ENCODE results near the gene GFOD1. TPM values are rescaled to one million over a fixed set of nuclear protein-coding genes. Genes with fewer than 3 reads are reported as not detected.

Gene GFOD1
- total and polyA plus RNA-seq, 2 of the 4 experiments (the other 2 are of a cell fraction) = 1.8 to 3.4 TPM

GRCh38 chr6:13484827-13485226 is 2.6 kb downstream of the GFOD1 start:
- Histone ChIP-seq H4K20me1 (ENCODE audit: insufficient read depth, low read length) (no peaks in the 10 kb centered on the region; the same call in 1 of the 2 replicates), H2BK15ac (ENCODE audit: low read depth, low read length) (no peak overlapping the region), H2AK9ac (replicated peaks; ENCODE audit: low read depth, low read length, poor library complexity) (no peak overlapping the region), H3K27me3 (ENCODE audit: control insufficient read depth, insufficient read depth, low read length) (no peaks in the 10 kb centered on the region), H3K9me3 (ENCODE audit: control insufficient read depth, insufficient read depth, low read length) (no peaks in the 10 kb centered on the region), H3K4me3 (ENCODE audit: insufficient read depth, low read depth, low read length) (no peak overlapping the region), H3K56ac (ENCODE audit: extremely low read depth, insufficient read depth, low read length) (no peak overlapping the region), H2BK5ac (ENCODE audit: low read depth, low read length, poor library complexity, severe bottlenecking) (no peak overlapping the region), H3K18ac (ENCODE audit: low read depth, low read length) (no peak overlapping the region), H4K5ac (ENCODE audit: low read depth, low read length) (no peak overlapping the region; the same call in 1 of the 2 replicates), H3K4me2 (ENCODE audit: low read depth, low read length) (no peak overlapping the region), H4K8ac (ENCODE audit: low read depth in 2 of 2, low read length in 2 of 2) (no peak overlapping the region), H3K23ac (ENCODE audit: low read depth, low read length) (no peak overlapping the region), H3K27ac (ENCODE audit: insufficient read depth, low read length) (no peak overlapping the region), H4K91ac (ENCODE audit: insufficient read depth, low read depth, low read length) (no peak overlapping the region), H3K79me1 (ENCODE audit: low read depth in 1 of 2, low read length in 2 of 2) (peaks cover 6 to 56% of the 10 kb centered on the region in 2 experiments), H3K14ac (replicated peaks; ENCODE audit: low read depth, low read length) (no peak overlapping the region), H3K36me3 (ENCODE audit: control insufficient read depth, insufficient read depth, low read length) (no peaks in the 10 kb centered on the region), H3K9me1 (ENCODE audit: insufficient read depth, low read length) (peaks cover 8% of the 10 kb centered on the region), H2BK20ac (ENCODE audit: low read depth, low read length) (no peak overlapping the region), H2AFZ (replicated peaks; ENCODE audit: low read length, poor library complexity) (no peak overlapping the region), H2AK5ac (ENCODE audit: low read depth, low read length) (no peak overlapping the region), H3K4ac (ENCODE audit: low read depth, low read length) (no peak overlapping the region), H2BK120ac (ENCODE audit: low read depth, low read length) (no peak overlapping the region), H3K4me1 (ENCODE audit: control insufficient read depth, insufficient read depth, low read length) (peaks cover 5% of the 10 kb centered on the region; the same call in 1 of the 2 replicates), H3K9ac (ENCODE audit: low read depth, low read length) (no peak overlapping the region)
- in situ Hi-C loops (cut with MboI; ENCODE audit: low sequenced_read_pairs) = no loop called here
- CTCF ChIA-PET = interaction anchor here (1.1 kb wide), 2 partner anchors 52 to 90 kb away, joined by 4 read pairs; no protein-coding TSS in a partner anchor
- TF ChIP-seq MAZ (IDR thresholded peaks at IDR 0.05; ENCODE audit: borderline replicate concordance, low read depth, low read length) (no peak), MAFK (IDR thresholded peaks at IDR 0.05; ENCODE audit: low read depth, low read length) (no peak), RFX5 (IDR thresholded peaks at IDR 0.05; ENCODE audit: low read depth, low read length) (no peak), ELK1 (IDR thresholded peaks at IDR 0.05; ENCODE audit: borderline replicate concordance, low read depth, low read length) (no peak), POLR2A (IDR thresholded peaks at IDR 0.05; ENCODE audit: low read depth, low read length) (no peak), FOS (IDR thresholded peaks at IDR 0.05; ENCODE audit: low read depth, low read length) (no peak), MXI1 (IDR thresholded peaks at IDR 0.05; ENCODE audit: borderline replicate concordance, low read depth, low read length) (no peak)
- ATAC-seq (ENCODE audit: low read depth) (no peak), DNase-seq (no peak)
- BruUV-seq (replicated peaks) = no TSS peak
- no CpG with 5 or more reads among the region's 3 CpGs for WGBS, 2 experiments (ENCODE audit: extremely low coverage in 2 of 2, insufficient read length in 1 of 2)
- POLR2A ChIA-PET (ENCODE audit: unreplicated experiment) = no interaction called here
- intact Hi-C loops (cut with micrococcal nuclease) = no loop called here
- dilution Hi-C loops (cut with HindIII; ENCODE audit: low sequenced_read_pairs, unreplicated experiment) = no loop called here
